HG03460 (cell line): Measurements from ENCODE around the gene CRADD.

Experiments
- ATAC-seq: cut with Tn5 transposase; IDR thresholded peaks from one replicate; pipeline ENCODE4 v1.9.1; 2021; ENCODE audit not compliant: unreplicated experiment

Gene CRADD

DNA sequence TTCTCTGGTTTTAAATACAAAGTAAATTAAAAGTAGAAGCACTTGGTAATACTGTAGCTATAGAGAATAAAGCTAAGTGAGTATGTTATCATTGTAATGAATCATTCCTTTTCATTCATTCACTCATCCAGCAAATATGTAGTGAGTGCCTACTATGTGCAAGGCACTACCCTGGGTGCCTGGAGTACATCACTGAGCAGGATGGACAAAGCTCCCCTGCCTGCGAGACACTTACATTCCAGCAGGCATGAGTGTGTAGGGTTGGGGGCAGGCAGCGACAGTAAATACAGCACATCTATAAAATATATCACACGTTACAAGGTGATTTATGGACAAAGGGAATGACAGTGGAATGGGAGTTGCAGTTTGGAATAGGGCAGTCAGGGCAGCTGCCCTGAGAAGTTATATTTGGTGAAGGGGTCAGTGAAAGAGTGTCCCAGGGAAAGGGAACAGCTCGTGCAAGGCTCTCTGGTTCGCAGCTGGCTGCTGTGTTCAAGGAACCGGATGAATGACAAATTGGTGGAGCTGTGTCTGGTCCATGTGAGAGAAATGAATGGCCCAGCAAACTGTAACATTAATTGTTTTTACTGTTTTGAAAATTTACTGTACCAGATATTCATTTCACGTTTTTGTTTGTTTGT is 159.6 kb downstream of the CRADD start:
- ATAC-seq = no peak

DNA sequence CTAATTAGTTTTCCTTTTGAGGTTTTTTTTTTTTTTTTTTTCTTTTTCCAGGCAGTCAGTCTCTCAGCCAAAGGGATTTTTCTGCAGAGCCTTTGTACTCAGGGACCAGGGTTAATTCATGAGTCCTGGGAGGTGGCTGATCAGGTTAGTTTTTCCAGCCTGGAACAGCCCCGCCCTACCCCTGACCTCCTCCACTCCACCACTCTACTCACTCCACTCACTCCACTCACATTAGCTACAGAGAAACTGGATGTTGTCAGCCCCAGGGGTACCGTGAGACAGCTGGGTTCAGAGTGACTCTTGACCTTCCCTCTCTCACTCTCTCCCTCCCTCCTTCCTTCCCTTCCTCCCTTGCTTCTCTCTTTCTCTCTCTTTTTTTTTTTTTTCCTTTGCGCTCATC is 161.0 kb downstream of the CRADD start:
- no peak for ATAC-seq

DNA sequence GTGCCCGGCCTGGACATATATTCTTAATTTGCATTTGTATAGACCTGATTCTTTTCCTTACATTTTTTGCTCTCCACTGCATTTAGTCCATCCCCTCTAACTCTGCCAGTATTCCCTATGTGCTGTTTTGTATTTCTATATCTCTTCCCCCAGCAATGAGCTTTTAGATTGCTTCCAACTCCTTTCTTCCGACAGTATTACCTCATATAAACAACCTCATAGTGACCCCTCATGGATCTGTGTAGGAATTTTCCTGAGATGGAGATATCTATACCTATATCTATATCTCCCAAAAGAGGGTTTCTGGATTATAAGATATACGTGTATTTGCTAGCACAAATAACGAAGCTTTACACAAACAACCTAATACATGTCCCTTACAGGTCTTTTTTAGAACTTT is 161.9 kb downstream of the CRADD start:
- ATAC-seq = no peak

DNA sequence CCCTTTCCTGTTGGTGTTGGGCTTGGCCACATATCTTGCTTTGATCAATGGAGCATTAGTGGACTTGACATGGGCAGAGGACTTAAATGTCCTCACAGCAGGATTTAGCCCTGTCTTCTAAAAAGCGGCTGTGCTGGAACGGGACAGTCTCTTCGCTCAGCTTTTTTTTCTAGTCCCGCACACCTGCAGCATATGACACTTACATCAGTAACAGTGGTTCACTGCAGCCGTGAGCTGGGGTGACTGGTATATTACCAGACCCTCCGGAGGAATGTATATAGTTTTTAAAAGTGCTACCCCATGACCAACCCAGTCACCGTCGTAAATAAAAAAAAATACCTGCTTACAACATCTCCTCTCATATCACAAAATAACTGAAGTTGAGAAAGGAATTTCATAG is 164.5 kb downstream of the CRADD start:
- no peak for ATAC-seq

DNA sequence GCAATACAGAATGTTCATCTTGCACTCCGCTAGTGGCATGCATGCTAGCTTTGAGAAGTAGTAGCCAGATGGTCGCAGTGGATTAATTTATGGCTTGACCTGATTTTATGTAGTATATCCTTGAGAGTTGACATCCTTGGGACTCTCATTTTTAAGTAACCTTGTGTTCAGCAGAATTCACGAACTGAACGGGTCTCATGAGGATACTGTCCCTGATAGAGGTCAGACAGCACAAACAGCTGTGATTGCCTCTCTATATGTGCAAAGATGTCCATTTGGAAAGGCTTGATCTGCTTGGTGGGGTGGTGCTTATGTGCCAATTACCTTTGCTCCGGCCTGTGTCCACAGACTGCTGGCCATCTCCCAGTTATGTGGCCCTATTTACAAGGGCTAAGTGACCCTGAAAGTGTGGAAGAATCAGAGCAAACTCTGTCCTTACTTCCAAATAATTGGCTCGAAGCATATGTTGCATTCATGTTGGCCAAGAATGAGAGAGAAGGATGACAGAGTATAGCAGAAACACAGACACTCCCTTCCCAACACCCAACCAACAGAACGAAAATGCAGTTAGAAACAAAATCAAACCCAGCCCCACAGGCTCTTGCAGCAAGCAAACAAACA is 167.1 kb downstream of the CRADD start:
- no peak for ATAC-seq

DNA sequence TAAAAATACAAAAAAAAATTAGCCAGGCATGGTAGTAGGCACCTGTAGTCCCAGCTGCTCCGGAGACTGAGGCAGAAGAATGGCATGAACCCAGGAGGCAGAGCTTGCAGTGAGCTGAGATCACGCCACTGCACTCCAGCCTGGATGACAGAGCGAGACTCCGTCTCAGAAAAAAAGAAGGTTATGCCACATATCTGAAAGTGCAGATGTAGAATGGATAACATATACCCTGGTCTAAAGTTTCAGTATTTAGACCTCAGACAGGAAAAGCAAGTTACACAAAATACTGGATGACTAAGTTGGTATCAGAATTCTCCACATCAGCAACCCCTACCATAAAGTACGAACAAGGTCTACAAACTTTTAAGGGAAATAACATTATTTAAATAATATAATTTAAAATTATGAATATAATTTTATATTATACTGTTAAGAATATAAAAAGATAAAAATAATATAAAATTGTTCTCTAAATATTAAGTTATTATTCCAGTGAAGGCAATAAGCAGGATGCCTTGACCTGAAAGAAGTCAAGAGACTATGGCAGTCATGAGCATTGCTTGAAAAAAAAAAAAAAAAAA is 169.9 kb downstream of the CRADD start:
- ATAC-seq = no peak

DNA sequence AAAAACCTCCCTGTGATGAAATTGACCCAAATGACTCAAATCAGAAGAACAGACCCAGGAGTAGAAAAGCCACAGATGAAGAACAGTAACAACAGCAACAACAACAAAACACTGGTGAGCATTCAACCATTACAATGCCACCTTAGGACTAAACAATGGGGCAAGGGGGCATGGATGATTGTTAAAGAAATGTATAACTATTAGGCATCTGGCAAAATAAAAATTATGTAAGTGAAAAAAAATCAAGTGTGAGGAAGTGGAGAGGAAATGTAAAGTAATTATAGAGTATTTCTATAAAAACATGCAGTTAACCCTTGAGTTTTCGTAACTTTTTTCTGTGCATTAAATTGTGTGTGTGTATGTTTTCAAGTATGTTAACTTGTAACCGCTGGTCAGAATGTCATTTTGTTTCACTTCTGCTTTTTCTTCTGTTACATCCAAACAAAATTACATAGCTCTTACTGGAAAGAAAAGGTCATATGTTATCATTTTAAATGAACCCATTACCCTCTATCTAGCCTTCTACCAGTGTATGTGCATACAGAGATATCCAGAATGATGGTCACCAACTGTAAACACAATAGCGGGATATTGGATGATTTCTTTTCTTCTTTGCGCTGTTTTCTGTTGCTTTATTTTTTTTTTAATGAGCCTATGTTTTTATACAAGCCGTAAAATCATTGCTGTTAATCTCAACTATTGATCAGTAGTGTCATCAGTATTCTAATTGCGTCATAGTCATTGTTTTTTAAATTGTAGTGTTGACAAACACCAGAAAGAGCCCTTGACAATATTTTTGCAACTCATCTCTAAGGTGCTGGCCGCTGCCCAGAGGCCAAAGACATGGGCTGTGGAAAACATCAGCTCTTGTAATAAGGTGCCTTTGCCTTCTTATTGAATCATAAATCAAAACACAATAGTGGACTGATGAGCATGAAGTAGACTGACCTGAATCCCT is 170.6 kb downstream of the CRADD start:
- ATAC-seq = peak; percentile 87

DNA sequence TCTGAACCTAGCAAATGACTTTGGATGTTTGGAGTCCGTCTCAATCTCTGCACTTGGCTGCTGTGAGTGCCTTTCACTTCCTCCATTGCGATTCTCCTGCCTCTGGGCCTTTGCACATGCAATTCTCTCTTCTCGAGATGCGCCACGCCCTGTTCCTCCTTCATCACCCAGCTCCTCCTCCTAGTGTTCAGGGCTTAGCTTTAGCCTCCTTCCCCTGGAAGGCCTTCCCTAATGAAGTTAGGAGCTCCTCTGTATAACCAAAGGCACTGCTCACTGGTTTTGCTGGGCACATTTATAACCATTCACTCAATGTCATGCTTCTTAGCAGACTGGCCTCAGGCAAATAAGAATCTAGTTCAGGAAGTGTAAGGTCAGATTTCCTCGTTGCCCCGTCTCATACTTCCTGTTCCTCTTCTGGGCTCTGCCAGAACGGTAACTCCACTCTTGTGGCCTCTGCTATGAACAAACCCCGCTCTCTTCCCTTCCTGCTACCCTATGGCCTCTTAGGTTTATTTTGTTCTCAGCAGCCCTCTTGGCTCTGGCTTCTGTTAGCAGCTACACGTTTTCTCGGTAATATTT is 171.4 kb downstream of the CRADD start:
- no peak for ATAC-seq

DNA sequence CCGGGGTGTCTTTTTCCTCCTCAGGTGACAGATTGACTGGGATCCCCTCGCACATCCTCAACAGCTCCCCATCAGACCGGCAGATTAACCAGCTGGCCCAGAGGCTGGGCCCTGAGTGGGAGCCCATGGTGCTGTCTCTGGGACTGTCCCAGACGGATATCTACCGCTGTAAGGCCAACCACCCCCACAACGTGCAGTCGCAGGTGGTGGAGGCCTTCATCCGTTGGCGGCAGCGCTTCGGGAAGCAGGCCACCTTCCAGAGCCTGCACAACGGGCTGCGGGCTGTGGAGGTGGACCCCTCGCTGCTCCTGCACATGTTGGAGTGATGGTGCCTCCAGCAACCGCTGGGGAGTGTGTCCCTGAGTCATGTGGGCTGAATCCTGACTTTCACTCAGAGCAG is 172.8 kb downstream of the CRADD start:
- ATAC-seq = no peak

DNA sequence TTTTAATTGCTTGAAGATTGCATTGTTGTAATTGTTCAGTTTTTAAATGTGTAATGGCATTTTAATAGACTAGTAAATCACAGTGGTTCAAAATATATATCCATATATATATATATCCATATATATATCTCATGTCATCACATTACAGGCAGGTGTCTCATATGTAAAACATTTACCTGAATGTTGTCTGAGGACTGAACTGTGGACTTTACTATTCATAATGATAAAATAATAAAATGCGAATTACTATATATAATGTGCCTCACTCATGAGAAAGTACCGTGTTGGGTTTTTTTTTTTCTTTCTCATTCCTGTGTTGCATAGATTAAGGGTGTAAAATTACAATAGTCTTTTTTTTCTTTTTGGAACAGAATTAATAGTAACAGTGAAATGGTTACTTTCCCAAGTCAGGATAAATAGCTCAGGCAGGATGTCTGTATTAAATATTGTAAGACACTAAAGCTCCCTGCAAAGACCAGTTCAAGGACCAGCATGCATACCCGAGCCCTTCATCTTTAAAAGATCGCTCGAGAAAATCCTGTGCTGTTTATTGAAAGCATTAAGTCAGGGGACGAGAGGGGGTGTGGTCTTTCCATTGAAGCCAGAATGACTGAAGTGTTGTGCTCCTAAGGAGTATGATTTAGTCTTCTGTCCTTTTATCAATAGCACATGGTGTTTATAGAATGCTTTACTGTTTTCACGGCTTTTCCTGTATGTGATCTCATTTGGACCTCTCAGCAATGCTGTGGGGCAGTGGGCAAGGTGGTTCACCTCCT is 173.5 kb downstream of the CRADD start:
- no peak for ATAC-seq

DNA sequence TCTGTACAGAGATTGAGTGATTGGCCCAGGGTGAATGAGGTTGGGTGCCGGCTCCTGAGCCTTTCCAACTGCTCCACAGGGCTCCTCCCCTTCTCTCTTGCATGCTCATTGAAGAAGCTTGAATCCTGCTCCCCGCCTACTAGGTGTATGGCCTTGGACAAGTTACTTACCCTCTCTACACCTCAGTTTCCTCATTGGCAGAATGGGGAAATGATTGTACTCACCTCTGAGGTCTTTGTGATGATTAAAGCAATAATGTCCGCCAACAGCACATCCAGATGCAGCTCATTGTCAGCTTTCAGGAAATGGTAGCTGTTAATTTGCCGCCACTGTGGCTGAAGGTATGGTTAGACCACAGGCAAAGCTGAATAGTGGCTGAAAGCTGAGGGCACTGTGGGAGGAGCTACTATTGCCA is 174.1 kb downstream of the CRADD start:
- ATAC-seq = no peak

DNA sequence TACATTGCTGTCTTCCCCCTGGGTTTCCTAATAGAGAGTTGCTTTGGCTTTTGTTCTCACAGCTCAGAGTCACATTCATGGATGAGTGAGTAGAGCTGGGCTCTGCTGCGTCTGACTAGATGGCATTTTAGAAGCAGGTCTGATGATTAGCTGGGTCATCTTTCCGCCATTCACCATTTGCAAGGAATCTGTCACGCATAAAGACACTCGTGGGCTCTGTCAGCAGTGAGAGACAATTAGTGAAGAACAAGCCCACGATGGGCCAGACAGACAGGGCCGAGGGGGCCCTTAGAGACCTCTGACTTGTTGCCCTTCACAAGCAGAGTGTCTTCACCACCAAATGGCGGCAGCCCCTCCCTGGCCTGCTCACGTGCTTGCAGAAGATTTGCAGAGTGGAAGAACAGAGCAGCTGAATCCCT is 175.0 kb downstream of the CRADD start:
- ATAC-seq = no peak

DNA sequence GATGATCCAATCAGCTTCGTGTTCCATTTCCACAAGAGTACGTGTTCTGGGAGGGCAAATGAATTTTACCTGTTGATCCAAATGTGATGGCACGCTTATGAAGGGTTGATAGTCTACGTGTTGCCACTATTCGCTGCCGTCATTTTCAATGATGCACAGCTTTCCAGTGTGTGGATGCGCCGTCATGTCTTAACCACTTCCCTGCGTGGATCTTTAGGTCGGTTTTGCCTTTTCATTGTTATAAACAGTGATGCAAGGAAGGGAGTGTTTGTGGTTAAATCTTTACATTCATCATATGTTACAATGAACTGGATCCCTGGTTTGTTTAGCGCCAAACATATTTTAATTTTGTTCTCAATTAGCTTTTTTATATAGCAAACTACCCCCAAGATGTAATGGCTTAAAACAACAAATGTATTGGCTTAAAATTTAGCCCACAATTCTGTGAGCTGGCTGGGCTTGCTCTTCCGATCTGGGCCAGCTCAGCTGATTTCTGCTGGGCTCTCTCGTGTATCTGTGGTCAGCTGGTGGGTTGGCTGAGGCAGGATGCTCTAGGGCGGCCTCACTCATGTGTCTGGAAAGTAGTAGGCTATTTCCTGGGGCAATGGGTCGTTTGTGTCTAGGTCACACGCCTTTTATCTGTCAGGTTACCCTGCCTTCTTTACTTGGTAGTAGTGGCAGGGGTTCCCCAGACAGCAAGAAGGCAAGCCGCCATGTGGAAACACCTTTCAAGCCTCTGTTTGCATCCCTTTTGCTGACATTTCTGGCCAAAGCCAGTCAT is 176.7 kb downstream of the CRADD start:
- no peak for ATAC-seq

DNA sequence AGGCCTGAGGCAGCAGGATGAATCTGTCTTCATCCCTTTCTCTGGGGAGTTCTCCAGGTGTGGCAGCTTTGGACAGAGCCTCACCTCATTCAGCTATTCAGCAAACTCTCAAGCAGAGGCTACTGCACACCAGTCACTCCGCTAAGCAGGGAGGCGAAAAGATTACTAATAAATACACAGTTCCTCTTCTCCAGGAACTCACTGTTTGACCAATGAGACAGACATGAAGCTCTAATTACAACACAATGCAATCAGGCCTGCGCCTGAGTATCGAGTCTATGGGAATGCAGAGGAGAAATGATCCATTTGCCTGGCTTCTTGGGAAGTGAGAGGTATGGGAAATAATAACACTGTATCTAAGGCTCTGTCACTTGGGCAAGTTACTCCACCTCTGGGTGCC is 178.1 kb downstream of the CRADD start:
- no peak for ATAC-seq

DNA sequence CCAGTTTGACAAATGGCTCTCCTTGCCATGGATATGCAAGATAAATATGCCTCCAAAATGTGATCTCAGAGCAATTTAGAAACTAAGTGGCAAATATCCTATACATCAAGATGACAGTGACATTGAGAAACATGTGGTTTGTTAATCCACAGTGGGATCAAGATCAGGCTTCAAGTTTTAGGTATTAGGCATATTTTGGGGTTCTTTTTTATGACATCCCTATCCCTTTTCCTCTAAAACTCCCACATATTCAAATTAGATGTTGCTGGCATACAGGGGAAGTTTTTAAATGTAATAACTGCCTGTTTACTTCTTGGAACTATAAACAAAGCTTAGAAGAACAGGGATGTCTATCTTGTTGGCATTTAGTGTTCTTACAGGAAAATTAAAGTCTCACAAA is 179.4 kb downstream of the CRADD start:
- ATAC-seq = no peak

DNA sequence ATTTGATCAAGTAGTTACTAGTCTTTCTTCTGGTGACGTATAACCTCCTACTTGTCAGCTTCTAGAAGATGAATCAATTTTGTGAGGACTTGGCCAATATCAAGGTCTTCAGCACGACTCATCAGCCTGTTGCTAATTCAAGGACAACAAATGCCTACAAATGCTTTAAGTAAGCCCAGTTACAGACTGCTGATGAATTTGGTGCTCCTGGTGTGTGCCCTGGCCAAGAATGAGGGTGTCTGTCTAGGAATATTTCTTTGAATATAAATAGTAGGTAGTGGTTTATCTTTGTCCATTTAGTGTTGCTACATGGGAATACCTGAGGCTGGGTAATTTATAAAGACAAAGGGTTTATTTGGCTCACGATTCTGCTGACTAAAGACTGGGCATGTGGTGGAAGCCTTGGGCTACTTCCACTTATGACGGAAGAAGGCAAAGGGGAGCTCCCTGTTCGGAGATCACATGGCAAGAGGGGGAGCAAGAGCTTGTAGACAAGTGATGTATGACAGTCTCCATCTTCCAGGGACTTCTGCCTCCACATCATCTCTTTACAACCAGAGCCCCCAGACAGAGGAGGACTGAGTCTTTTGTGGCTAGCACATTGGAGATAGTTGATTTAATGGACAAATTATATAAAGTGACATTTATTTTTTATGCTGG is 180.2 kb downstream of the CRADD start:
- no peak for ATAC-seq

DNA sequence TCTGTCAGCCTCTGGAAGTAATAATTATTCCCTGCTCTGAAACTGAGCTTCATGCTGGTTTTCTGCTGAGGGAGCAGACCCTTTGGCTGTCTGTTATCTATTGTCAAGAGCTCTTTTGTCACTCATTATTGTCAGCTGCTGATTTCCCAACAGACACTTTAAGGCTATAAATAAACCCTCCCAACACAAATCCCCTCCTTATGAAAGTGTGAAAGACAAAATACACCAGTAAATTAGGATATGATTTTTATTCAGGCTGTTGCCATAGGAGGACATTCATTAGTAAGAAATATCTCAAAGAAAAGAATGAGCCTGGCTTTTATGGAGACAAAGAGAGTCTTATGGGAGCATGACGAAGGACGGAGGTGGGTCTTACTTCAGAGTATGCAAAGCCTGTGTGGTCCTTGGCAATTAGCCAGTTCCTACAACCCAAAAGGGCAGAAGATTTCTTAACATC is 180.8 kb downstream of the CRADD start:
- ATAC-seq = no peak

DNA sequence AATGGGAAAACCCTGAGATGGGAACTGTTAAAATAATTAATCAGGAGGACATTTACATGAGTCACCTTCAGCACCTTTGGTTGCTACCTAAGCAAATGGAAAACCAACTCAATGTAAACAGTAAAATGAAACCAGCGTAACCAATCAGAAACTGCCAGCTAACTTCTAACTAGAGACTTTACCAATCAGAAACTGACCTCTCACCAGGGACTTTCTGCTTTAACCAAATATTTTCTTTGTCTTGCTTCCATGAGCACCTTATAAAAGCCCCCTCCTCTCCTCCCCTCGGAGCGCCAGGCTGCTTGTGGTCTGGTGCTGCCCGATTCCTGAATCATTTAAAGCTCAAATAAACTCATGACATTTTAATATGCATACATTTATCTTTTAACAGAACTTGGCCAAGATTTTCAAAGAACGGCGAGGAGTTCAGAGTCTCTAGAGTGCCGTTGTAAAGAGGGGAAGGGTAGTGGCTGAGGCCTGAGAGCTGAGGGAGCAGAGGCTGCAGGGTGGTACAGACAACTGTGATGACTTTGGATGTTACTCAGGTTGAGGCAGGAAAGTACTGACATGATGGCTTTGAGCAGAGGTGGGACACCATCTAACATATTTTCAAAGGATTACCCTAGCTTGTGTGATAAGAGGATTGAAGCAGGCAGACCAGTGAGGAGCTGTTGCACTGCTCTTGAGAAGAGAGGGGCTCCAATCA is 183.6 kb downstream of the CRADD start:
- ATAC-seq = no peak
